ENCODE results near the gene HIVEP3. TPM values are rescaled to one million over a fixed set of nuclear protein-coding genes. Genes with fewer than 3 reads are reported as not detected.

The HIVEP3 gene
- total RNA-seq, 3 donors from 2014 or later, result 4.9 to 6.5 (median 6.1) TPM

DNA sequence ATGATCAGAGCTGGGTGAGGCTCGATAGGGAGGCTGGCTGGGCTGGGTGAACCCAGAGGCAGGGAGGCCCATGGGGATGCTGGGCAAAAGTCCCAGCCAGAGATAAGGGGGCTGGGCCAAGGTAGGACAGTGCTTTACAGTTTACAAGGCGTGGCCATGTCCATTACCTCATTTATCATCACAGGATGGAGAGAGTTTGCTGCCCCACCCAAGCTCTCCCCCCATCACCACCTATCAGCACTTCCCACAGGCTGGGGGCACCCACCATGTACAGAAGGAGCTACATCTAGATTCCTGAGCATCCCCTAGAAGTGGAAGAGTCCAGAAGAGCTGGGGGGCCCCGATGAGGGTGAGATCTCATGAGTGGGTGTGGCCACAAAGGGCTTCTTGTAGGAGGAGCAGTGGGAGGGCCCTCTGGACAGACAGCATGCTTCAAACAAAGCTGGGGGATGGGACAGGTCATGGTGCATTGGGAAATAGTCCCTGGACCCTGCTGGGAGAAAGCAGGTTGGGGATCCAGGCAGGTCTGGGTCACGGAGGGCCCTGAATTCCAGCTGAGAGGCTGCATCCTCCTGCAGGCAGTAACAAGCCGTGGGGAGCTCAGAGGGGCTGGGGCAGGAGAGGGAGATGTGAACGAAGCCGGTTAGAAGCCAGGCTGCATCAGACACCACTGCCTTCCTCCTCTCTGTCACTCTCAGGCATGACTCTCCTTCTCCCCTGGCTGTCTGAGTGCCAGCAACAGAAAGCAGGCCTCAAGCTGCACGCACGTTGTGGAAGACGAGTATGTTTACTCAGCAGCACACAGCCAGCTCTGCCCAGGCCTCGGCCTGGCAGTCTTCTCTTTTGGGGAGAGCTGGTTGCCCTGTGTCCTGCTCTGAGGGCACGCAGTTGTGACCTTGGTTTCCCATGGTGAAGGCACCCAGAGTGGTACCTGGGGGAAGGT is 202.3 kb downstream of the HIVEP3 start:
- no peak for ATAC-seq
- Histone ChIP-seq H3K4me1 (ENCODE audit: low read depth) (no peaks in the 10 kb centered on the region), H3K4me3 (no peak overlapping the region), H3K9me3 (no peaks in the 10 kb centered on the region), H3K36me3 (ENCODE audit: low read depth) (no peaks in the 10 kb centered on the region)
- no peak for TF ChIP-seq CTCF (IDR thresholded peaks at IDR 0.05)
- no peak for DNase-seq
- intact Hi-C loops (cut with DNase I, micrococcal nuclease), result no loop called here

GRCh38 chr1:41715441-41716095 is 203.2 kb downstream of the HIVEP3 start:
- no peak overlapping the region for H3K4me3 ChIP-seq

DNA sequence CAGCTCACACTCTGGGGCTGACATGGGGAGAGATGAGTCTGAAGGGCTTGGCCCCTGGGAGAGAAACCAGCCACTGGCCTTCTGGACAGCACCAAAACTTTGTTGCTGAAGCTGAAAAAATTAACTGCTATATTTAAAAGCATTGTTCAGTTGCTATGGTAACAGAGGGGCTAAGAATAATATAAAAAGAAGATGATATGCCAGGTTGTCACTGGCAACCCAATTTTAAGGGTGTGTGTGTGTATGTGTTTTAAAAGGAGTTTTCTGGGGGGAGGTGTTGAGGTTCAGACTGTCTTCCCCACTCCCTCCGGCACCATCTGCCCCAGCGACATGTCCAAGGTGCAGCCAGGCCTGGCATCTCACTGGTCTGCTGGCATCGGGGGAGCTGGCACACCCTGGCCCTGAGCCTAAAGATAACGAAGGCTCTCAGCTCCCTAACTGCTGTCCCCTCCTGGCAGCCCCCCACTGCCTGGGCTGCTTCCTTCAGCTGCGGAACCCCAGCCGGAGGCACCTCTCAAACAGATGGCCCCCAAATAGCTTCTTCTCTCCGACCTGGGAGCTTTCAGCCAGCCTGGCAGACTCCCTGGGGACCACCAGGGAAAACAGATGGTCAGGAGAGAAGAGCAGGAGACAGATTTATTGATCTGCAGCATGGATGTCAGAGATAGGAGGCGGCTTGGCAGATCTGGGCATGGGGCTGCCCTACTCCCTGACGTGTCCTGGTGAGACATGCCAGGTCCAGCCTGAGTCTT is 203.9 kb downstream of the HIVEP3 start:
- H3K9me3 ChIP-seq, result no peaks in the 10 kb centered on the region
- TF ChIP-seq CTCF (IDR thresholded peaks at IDR 0.05), result no peak
- DNase-seq (no peak), ATAC-seq (no peak)
- no peaks in the 10 kb centered on the region for H3K4me1 ChIP-seq (ENCODE audit: low read depth)
- intact Hi-C loops (cut with DNase I, micrococcal nuclease), result no loop called here
- no peaks in the 10 kb centered on the region for H3K36me3 ChIP-seq (ENCODE audit: low read depth)
- no peak overlapping the region for H3K4me3 ChIP-seq

More at GRCh38 chr1:41715441-41716095, 203.2 kb downstream of the HIVEP3 start:
- H3K4me1 ChIP-seq (ENCODE audit: low read depth), result no peaks in the 10 kb centered on the region
- ATAC-seq, result no peak
- TF ChIP-seq CTCF (IDR thresholded peaks at IDR 0.05), result no peak
- no peaks in the 10 kb centered on the region for H3K36me3 ChIP-seq (ENCODE audit: low read depth)
- no peak for DNase-seq
- intact Hi-C loops (cut with DNase I, micrococcal nuclease), result no loop called here
- H3K9me3 ChIP-seq, result no peaks in the 10 kb centered on the region

DNA sequence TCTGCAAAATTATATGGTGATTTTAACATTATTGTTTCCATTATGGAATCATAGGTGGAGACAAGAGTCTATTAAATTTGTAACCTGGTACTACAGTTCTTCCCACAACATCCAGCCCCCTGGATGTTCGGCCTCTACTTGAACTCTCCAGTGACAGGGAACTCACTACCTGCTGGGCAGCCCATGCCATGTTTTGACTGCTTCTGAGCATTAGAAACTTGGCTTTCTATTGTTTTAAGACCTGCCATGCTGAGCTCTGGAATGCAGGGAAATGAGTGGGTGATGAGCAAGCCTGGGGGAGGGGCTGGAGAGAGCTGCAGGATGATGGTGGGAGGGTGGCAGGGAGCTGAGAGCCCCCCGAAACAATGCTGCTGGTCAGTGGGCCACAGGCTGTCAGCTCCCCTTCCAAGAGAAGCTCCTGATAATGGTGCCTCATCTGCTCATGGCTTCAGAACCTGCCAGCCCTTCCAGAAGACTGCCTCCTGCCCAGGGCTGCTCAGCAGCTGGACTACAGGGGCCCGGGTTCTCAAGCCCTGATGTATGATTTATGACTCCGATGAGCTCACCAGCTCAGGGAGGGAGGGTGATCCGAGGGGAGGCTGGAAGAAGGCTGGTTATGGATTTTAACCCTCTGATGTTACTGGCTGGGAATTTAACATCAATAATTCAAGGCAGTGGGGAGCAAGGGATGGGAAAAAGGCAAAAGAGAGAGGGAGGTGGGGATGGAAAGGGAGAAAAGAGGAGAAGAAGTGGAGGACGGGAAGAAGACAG is 205.0 kb downstream of the HIVEP3 start:
- Histone ChIP-seq H3K4me1 (ENCODE audit: low read depth) (no peaks in the 10 kb centered on the region), H3K9me3 (no peaks in the 10 kb centered on the region), H3K36me3 (ENCODE audit: low read depth) (no peaks in the 10 kb centered on the region), H3K4me3 (no peak overlapping the region)
- ATAC-seq (no peak), DNase-seq (no peak)
- intact Hi-C loops (cut with DNase I, micrococcal nuclease), result no loop called here
- no peak for TF ChIP-seq CTCF (IDR thresholded peaks at IDR 0.05)

DNA sequence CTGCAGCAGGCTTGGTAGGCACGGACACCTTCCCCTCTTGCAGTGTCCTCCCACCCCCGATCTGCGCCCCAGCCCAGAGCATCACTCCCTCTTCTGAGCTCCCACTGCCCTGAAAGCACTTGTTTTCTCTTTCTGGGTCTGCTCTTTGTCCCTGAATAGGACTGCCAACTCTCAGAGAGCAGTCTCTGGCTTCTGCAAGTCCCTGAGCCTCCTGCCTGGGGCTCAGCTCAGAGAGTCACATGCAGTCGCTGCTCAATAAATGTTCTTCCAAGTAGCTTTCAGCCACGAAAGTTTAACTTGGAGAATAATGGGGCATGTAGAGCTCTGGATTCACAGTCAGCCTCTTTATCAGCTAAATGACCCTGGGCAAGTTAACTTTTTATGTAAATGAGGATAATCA is 205.6 kb downstream of the HIVEP3 start:
- ATAC-seq, result no peak
- Histone ChIP-seq H3K4me1 (ENCODE audit: low read depth) (no peaks in the 10 kb centered on the region), H3K4me3 (no peak overlapping the region), H3K36me3 (ENCODE audit: low read depth) (no peaks in the 10 kb centered on the region), H3K9me3 (no peaks in the 10 kb centered on the region)
- DNase-seq, result no peak
- TF ChIP-seq CTCF (IDR thresholded peaks at IDR 0.05), result no peak
- intact Hi-C loops (cut with DNase I, micrococcal nuclease), result no loop called here

Measured in mucosa of descending colon (tissue), 3 donors.